ENCODE results near the gene CDHR5. TPM values are rescaled to one million over a fixed set of nuclear protein-coding genes. Genes with fewer than 3 reads are reported as not detected.

CDHR5 gene
- polyA plus RNA-seq, 1 of the 3 experiments (the other 2 are of a cell fraction): not detected

DNA sequence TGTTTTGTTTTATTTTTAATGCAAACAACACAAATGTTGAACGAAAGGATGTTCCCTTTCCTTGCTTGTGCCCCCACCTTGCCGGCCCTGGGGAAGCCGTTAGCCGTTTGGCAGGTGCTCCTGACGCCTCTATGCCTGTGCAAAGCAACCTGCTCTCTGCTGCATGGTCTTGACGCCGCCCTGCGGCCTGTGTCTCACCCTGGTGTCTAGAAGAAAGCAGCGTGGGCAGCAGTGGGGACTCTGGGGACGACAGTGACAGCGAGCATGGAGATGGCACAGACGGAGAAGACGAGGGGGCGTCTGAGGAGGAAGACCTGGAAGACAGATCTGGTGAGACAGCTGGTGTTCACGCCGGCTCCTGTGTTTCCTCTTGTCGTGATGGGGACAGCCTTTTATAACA is 43.0 kb downstream of the CDHR5 start:
- Histone ChIP-seq H3K9ac (no peak overlapping the region), H2AFZ (ENCODE audit: low read depth) (no peak overlapping the region), H3K4me1 (ENCODE audit: control insufficient read depth in 1 of 2, insufficient read depth in 2 of 2, low read depth in 1 of 2, low read length in 1 of 2) (peaks cover 4 to 21% of the 10 kb centered on the region in 2 experiments; a peak in 3 of 4 replicates), H3K4me2 (no peak overlapping the region), H3K4me3 (ENCODE audit: low read depth in 2 of 2, low read length in 1 of 2) (no peak overlapping the region), H3K79me2 (ENCODE audit: insufficient read depth) (peaks cover 84% of the 10 kb centered on the region), H4K20me1 (ENCODE audit: insufficient read depth) (peaks cover 90% of the 10 kb centered on the region), H3F3A (replicated peaks; ENCODE audit: insufficient read depth) (no peaks in the 10 kb centered on the region), H3K9me3 (no peaks in the 10 kb centered on the region), H3K27ac (ENCODE audit: low read depth in 2 of 2, low read length in 1 of 2) (no peak overlapping the region), H3K9me2 (no peaks in the 10 kb centered on the region), H3K36me3 (replicated peaks in 1 of 2; ENCODE audit: control insufficient read depth in 1 of 2, insufficient read depth in 2 of 2, low read length in 1 of 2) (peaks cover 9 to 22% of the 10 kb centered on the region in 2 experiments), H3K27me3 (ENCODE audit: insufficient read depth) (no peaks in the 10 kb centered on the region)
- 97% methylated on average over 17 of the region's 17 CpGs for WGBS (ENCODE audit: low lambda C conversion rate)
- POLR2A ChIA-PET: no interaction called here
- DNase-seq: no peak
- TF ChIP-seq, protein P1, sequence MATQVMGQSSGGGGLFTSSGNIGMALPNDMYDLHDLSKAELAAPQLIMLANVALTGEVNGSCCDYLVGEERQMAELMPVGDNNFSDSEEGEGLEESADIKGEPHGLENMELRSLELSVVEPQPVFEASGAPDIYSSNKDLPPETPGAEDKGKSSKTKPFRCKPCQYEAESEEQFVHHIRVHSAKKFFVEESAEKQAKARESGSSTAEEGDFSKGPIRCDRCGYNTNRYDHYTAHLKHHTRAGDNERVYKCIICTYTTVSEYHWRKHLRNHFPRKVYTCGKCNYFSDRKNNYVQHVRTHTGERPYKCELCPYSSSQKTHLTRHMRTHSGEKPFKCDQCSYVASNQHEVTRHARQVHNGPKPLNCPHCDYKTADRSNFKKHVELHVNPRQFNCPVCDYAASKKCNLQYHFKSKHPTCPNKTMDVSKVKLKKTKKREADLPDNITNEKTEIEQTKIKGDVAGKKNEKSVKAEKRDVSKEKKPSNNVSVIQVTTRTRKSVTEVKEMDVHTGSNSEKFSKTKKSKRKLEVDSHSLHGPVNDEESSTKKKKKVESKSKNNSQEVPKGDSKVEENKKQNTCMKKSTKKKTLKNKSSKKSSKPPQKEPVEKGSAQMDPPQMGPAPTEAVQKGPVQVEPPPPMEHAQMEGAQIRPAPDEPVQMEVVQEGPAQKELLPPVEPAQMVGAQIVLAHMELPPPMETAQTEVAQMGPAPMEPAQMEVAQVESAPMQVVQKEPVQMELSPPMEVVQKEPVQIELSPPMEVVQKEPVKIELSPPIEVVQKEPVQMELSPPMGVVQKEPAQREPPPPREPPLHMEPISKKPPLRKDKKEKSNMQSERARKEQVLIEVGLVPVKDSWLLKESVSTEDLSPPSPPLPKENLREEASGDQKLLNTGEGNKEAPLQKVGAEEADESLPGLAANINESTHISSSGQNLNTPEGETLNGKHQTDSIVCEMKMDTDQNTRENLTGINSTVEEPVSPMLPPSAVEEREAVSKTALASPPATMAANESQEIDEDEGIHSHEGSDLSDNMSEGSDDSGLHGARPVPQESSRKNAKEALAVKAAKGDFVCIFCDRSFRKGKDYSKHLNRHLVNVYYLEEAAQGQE (IDR thresholded peaks at IDR 0.05; ENCODE audit: low read depth, low read length): no peak
- no peak for TF ChIP-seq GATA2 (CRISPR knock-in tag; IDR thresholded peaks at IDR 0.05)
- TF ChIP-seq, protein P2, sequence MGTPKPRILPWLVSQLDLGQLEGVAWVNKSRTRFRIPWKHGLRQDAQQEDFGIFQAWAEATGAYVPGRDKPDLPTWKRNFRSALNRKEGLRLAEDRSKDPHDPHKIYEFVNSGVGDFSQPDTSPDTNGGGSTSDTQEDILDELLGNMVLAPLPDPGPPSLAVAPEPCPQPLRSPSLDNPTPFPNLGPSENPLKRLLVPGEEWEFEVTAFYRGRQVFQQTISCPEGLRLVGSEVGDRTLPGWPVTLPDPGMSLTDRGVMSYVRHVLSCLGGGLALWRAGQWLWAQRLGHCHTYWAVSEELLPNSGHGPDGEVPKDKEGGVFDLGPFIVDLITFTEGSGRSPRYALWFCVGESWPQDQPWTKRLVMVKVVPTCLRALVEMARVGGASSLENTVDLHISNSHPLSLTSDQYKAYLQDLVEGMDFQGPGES (IDR thresholded peaks at IDR 0.05; ENCODE audit: low read depth, low read length): no peak
- CTCF ChIA-PET: interaction anchor here (0.9 kb wide), 1 partner anchor 32 kb away, joined by 3 read pairs; no protein-coding TSS in a partner anchor

DNA sequence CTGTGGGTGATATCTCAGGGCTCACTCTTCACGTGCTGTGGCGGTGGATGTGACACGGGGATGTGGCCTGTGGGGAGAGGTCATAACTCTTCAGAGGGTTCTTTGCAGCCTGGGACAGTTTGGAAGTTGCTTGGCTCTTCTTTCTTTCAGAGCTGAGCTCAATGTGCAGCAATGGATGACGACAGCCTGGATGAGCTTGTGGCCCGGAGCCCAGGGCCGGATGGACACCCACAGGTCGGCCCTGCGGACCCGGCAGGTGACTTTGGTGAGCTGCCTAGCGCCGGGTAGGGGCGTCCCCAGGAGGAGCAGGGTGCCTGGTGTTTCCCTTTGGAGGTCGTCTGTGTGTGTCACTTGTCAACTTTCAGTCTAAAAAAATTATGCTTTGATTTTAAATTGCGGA is 43.4 kb downstream of the CDHR5 start:
- no peak for DNase-seq
- no peaks in the 10 kb centered on the region for H3K9me2 ChIP-seq
- POLR2A ChIA-PET: no interaction called here
- H3K36me3 ChIP-seq (replicated peaks in 1 of 2; ENCODE audit: control insufficient read depth in 1 of 2, insufficient read depth in 2 of 2, low read length in 1 of 2): peaks cover 9 to 18% of the 10 kb centered on the region in 2 experiments
- CTCF ChIA-PET: interaction anchor here (0.9 to 1.5 kb wide), 2 partner anchors 26 to 32 kb away, joined by 3 to 4 read pairs; no protein-coding TSS in a partner anchor
- peaks cover 82% of the 10 kb centered on the region for H3K79me2 ChIP-seq (ENCODE audit: insufficient read depth)
- H3K27ac ChIP-seq (ENCODE audit: low read depth in 2 of 2, low read length in 1 of 2): no peak overlapping the region
- H3F3A ChIP-seq (replicated peaks; ENCODE audit: insufficient read depth): no peaks in the 10 kb centered on the region
- H3K27me3 ChIP-seq (ENCODE audit: insufficient read depth): no peaks in the 10 kb centered on the region
- 94% methylated on average over 13 of the region's 14 CpGs for WGBS (ENCODE audit: low lambda C conversion rate)
- no peak overlapping the region for H3K9ac ChIP-seq
- H3K4me1 ChIP-seq (ENCODE audit: control insufficient read depth in 1 of 2, insufficient read depth in 2 of 2, low read depth in 1 of 2, low read length in 1 of 2): peaks cover 4 to 21% of the 10 kb centered on the region in 2 experiments; a peak in 3 of 4 replicates
- H3K4me2 ChIP-seq: no peak overlapping the region
- no peak overlapping the region for H3K4me3 ChIP-seq (ENCODE audit: low read depth in 2 of 2, low read length in 1 of 2)
- peaks cover 86% of the 10 kb centered on the region for H4K20me1 ChIP-seq (ENCODE audit: insufficient read depth)
- no peaks in the 10 kb centered on the region for H3K9me3 ChIP-seq
- no peak overlapping the region for H2AFZ ChIP-seq (ENCODE audit: low read depth)
- TF ChIP-seq CHD2 (IDR thresholded peaks at IDR 0.05; ENCODE audit: low read length, partially characterized antibody) (no peak), JUND (IDR thresholded peaks at IDR 0.05) (no peak), GATA2 (CRISPR knock-in tag; IDR thresholded peaks at IDR 0.05) (no peak), FOXJ3 (CRISPR knock-in tag; IDR thresholded peaks at IDR 0.05) (no peak), TEAD4 (IDR thresholded peaks at IDR 0.05; ENCODE audit: borderline replicate concordance, insufficient read depth) (no peak), EZH2phosphoT487 (IDR thresholded peaks at IDR 0.05; ENCODE audit: borderline replicate concordance, low read depth) (no peak), TCF12 (IDR thresholded peaks at IDR 0.05) (no peak), SIN3A (IDR thresholded peaks at IDR 0.05; ENCODE audit: borderline replicate concordance, low read depth, low read length) (no peak), NRF1 (IDR thresholded peaks at IDR 0.05; ENCODE audit: low read depth, low read length) (no peak), RAD21 (IDR thresholded peaks at IDR 0.05; ENCODE audit: low read length) (no peak), MEF2A (IDR thresholded peaks at IDR 0.05; ENCODE audit: borderline replicate concordance, low read depth) (no peak), MXI1 (IDR thresholded peaks at IDR 0.05; ENCODE audit: low read depth, low read length) (no peak), RCOR1 (IDR thresholded peaks at IDR 0.05; ENCODE audit: low read length) (no peak)
- TF ChIP-seq, protein P3, sequence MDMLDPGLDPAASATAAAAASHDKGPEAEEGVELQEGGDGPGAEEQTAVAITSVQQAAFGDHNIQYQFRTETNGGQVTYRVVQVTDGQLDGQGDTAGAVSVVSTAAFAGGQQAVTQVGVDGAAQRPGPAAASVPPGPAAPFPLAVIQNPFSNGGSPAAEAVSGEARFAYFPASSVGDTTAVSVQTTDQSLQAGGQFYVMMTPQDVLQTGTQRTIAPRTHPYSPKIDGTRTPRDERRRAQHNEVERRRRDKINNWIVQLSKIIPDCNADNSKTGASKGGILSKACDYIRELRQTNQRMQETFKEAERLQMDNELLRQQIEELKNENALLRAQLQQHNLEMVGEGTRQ (IDR thresholded peaks at IDR 0.05; ENCODE audit: borderline replicate concordance, low read depth, low read length): no peak
- TF ChIP-seq, protein P4, sequence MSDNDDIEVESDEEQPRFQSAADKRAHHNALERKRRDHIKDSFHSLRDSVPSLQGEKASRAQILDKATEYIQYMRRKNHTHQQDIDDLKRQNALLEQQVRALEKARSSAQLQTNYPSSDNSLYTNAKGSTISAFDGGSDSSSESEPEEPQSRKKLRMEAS (IDR thresholded peaks at IDR 0.05; ENCODE audit: low read depth): no peak
- TF ChIP-seq, protein P5, sequence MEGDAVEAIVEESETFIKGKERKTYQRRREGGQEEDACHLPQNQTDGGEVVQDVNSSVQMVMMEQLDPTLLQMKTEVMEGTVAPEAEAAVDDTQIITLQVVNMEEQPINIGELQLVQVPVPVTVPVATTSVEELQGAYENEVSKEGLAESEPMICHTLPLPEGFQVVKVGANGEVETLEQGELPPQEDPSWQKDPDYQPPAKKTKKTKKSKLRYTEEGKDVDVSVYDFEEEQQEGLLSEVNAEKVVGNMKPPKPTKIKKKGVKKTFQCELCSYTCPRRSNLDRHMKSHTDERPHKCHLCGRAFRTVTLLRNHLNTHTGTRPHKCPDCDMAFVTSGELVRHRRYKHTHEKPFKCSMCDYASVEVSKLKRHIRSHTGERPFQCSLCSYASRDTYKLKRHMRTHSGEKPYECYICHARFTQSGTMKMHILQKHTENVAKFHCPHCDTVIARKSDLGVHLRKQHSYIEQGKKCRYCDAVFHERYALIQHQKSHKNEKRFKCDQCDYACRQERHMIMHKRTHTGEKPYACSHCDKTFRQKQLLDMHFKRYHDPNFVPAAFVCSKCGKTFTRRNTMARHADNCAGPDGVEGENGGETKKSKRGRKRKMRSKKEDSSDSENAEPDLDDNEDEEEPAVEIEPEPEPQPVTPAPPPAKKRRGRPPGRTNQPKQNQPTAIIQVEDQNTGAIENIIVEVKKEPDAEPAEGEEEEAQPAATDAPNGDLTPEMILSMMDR (IDR thresholded peaks at IDR 0.05): no peak
- TF ChIP-seq, protein P6, sequence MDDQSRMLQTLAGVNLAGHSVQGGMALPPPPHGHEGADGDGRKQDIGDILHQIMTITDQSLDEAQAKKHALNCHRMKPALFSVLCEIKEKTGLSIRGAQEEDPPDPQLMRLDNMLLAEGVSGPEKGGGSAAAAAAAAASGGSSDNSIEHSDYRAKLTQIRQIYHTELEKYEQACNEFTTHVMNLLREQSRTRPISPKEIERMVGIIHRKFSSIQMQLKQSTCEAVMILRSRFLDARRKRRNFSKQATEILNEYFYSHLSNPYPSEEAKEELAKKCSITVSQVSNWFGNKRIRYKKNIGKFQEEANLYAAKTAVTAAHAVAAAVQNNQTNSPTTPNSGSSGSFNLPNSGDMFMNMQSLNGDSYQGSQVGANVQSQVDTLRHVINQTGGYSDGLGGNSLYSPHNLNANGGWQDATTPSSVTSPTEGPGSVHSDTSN (IDR thresholded peaks at IDR 0.05): no peak
